Central memory CD4-positive, alpha-beta T cell (primary cell): ENCODE measurements around the gene SAYSD1.
"Not testable (repeated sequence)": the region's sequence is repeated elsewhere in the genome, so short reads cannot be mapped to it uniquely, and the experiment has no call there.

Experiments
- DNase-seq: peaks from one replicate; pipeline ENCODE4 v3.0.0; 2022
- total RNA-seq, 3 experiments: gene quantifications; one replicate each; lab custom pipeline; 2026; lab: John Stamatoyannopoulos, UW

Gene SAYSD1, protein sequence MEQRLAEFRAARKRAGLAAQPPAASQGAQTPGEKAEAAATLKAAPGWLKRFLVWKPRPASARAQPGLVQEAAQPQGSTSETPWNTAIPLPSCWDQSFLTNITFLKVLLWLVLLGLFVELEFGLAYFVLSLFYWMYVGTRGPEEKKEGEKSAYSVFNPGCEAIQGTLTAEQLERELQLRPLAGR
- total RNA-seq, result 30.1 to 56.6 (median 34.1) reads per million in 3 experiments

GRCh38 chr6:39114704-39115599 lies at the start of gene SAYSD1:
Gene SAYSD1 (minus strand): TSS chr6:39115186. CDS start chr6:39115089, 97 bp downstream.
- peak; percentile 92 for DNase-seq

DNA sequence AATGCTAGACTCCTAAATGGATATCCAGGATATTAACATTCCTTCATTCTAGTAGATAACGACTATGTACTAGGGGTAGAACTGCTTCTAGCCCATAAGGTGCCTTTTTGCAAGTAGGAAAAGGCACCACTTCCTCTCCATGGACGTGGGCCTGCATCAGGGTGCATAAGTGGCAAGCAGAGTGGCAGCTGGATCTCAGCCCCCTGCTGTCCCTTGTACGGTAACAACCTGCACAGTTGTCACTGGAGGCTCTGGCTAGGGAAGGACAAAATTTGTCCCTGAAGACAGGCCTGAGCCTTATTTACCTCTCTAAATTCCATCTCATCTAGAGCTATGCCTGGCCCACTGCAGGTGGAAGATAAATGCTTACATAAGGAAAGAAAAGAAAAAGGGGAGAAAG lies 42.5 kb upstream of the SAYSD1 start:
- no peak for DNase-seq

GRCh38 chr6:39156801-39157200 lies 41.8 kb upstream of the SAYSD1 start:
- no peak for DNase-seq

DNA sequence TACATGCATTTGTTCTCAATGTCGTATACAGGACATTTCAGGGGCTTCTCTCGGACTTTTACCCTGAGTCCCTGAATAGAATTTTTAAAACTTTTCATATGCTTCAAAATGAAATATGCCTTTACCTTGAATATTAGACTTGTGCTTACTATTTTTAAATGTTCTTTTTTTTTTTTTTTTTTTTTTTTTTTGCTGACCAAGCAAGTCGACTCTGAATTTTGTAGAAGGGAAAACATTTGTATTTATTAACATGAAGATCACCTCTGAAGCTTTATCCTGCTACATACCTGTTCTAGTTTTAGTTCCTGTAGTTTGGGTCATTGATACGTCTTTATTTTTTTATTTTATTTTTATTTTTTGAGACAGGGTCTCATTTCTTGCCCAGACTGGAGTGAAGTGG lies 39.7 kb upstream of the SAYSD1 start:
- DNase-seq, result no peak

- DNase-seq, result no peak
Measured at GRCh38 chr6:39153766-39154397, 38.9 kb upstream of the SAYSD1 start.

DNA sequence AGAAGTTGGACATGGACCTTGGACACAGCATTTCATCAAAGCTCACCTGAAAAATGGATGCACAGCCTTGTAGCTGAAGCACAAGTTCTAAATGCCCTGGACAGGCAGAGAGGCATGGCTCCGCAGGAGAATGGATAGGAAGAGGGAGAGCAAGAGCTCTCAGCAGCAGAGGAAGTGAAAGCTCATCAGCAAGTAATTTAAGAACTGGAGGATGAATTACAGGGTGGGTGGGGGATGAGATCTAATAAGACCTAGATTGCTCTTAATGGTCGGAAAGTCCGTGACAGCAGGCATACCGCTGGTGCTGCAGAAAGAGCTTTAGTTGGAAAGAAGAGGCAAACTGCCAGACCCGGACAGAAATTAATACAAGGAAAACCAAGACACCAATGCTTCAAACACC lies 37.3 kb upstream of the SAYSD1 start:
- no peak for DNase-seq

- no peak for DNase-seq
Measured at GRCh38 chr6:39151211-39151610, 36.2 kb upstream of the SAYSD1 start.

DNA sequence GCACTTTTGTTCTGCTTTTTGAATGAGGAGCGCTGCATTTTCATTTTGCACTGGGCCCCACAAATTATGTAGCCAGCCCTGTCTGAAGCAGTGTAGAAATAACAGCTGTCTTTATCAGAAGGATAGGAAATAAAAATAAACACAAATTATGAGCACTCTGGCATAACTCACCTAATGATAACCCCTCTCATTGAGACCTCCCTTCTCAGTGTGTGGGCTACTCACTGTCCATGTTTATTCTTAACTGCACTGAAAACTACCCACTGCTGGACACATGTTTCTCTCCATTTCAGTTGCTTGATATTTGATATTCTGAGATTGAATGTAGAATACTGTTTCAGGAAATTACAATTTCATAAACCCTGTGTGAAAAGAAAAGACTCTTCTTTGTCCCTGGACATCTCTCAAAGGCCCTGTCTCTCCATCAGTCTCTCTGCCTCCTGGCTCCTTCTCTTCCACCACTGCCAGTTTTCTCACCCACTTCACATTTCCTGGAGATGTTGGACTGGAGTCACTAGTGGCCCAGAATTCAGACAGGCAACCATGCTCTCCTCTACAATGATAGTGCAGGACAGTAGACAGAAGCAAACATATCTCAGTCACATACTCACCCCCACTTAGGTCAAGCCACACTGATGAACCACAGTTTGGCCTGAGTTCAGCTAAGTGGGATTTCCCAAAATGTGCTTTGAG lies 29.6 kb upstream of the SAYSD1 start:
- DNase-seq, result no peak

DNA sequence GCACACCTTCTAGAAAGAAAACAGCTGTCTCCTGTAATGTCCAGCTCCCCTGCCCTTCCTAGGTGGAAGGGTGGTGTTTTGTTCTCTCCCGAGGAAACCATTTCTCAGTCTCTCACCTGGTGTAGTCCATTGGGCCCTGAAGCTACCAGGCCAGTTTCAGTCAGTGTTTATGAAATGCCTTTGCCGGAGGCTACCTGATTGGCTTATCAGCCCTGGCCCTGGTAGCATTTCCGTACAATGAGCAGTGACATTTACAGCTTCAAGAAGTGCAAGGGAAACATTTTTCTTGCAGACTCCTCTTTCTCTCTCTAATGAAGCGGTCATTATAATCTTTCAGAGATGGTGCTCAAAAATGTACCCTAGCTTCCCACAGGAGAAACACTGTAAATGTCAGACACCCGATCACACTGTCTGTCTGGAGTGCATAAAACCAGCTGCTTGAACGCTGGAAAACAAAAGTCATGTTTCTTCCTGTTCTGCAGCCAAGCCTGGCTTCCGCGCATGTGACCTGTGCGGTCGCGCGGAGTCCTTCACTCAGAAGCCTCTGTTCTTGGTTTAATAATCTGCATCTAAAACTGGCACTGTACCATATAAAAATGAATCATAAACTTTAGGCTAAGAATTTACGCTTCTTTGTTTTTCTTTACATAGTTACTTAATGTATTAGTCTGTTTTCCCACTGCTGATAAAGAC lies 28.4 kb upstream of the SAYSD1 start:
- no peak for DNase-seq

DNA sequence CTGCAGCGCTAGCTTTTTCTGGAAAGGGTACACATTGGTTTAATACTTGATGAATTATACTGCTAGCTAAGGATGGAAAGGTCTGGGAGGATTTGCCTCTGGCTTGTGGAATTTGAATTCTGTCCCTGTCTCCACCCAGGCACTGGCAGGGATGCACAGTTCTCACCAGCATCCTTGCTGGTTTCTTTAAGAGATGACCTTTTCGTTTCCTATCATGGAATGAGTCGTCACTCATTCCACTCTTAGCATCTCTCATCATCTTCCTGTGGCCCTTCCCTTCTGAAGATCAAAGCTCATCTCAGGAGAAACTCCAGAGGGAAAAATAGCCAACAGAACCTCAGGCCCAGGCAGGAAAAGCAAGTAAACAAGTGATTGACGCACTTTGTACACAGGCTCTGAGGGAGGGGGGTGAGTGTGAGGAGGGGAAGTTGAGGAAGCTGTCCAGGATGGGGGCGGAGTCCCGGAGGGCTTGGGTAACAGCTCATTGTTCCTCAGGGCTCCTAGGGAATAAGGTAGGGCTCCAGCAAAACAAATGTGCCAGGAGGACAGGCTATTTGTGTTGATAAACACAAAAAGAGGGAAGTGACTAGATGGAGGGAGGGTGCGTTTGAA lies 25.7 kb upstream of the SAYSD1 start:
- DNase-seq, result no peak

DNA sequence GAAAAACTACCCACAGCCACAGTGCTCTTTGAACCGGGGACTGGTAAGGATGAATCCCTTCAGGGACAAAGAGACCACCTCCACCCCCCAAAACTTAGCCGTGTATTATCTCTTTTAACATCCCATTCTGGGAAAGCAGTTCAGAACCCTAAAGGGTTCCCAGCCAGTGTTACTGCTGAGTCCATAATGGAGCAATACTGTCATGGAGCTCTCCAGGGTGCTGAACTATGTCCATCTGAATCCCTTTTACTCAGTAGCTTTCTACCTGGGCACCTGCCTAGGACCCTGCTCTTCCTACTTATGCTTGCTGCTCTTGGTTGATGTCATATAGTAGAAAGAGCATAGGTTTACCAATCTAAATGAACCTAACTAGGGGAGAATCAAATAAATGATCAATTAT lies 22.3 kb upstream of the SAYSD1 start:
- DNase-seq, result no peak

- DNase-seq, result not testable (repeated sequence)
Measured at GRCh38 chr6:39136207-39136606, 21.2 kb upstream of the SAYSD1 start.

DNA sequence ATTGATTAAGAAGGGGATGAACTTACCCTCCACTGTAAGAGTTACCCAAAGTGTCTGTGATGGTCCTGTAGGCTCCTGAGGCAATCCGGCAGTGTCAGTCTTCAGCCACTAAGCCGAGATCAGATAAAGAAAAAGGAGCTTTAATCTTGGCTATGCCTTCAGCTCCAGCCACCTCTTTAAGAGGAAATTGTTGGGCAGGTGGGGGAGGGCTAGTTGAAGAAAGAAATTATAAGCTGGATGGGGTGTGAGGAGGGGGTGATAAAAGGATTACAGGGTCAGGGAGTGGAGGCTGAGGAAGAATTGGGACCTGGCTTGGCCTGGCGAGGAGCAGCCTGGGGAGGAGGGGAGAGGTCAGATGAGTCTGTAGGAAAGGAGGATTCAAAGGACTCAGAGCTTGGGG lies 19.8 kb upstream of the SAYSD1 start:
- not testable (repeated sequence) for DNase-seq

- DNase-seq, result no peak
Measured at GRCh38 chr6:39130691-39131090, 15.7 kb upstream of the SAYSD1 start.

- DNase-seq, result no peak
Measured at GRCh38 chr6:39128832-39129231, 13.8 kb upstream of the SAYSD1 start.

- DNase-seq, result no peak
Measured at GRCh38 chr6:39128106-39128505, 13.1 kb upstream of the SAYSD1 start.

GRCh38 chr6:39124114-39124513 lies 9.1 kb upstream of the SAYSD1 start:
- no peak for DNase-seq

- no peak for DNase-seq
Measured at GRCh38 chr6:39118921-39119320, 3.9 kb upstream of the SAYSD1 start.

DNA sequence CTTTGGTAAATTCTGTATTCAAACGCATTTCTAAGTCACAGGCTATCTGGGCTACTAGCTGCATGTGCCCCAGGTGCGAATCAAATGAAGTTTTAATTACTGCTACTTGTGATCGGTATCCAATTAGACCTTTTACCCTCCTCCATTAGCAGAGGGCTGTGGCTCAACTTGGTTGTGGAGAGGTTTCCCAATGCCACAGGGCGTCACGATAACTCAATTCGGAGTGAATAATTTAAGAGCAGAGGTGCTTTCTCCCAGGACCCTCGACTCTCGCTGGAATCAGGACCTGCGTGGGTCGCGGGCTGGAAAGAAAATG lies 640 bp downstream of the SAYSD1 start:
- DNase-seq, result no peak

GRCh38 chr6:39113788-39114187 lies 1.2 kb downstream of the SAYSD1 start:
- no peak for DNase-seq

DNA sequence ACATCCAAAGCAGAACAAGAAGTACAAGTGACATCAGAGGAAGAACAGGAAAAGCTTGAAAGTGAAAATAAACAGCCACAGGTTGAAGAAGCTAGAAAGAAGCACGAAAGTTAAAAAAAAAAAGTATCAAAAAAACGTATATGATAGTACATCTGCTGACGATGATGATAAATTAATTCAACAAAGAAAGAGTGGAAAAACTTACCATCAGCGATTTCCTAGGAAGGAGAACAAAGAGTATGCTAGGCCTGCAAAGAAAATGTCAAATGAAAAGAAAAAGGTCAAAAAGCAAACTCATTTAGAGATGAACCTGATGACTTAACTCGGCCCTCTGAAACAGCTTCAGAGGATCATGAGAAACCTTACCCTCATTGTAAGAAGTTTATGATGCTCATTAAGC lies 3.7 kb downstream of the SAYSD1 start:
- no peak for DNase-seq
